OCI-LY3 (cell line): Measurements from ENCODE around the gene FOXI3.

Source experiments
- EZH2phosphoT487 ChIP-seq: fragments of 200-600 bp; shearing (Covaris generic); IDR thresholded peaks from 2 replicates; pipeline ENCODE4 v1.6.1; 2018; ENCODE audit warnings: antibody characterized with exemption, mixed run types, low read depth
- TF ChIP-seq, protein P1 (sequence below): fragments of 200-600, 300-600 bp; sonication (generic); IDR thresholded peaks from 2 replicates; pipeline ENCODE4 v1.5.1; 2014; ENCODE audit warnings: antibody characterized with exemption, low read length, low read depth

DNA sequence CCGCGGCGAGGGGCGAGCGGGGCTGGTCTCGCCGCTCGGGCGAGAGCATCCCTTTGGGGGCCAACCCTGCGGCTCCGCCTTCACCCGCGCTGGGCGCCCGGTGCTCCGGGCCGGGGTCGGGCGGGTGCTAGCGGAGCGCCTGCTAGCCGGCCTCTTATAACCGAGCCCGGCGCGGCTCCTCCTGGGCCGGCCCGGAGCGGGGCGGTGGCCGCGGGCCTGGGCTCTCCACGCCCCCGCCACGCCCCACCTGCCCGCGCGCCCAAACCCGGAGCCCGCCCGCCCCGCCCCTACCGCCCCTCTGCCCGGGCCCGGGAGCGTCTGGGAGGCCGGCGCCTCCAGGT is at the start of gene FOXI3:
- TF ChIP-seq, protein P1, sequence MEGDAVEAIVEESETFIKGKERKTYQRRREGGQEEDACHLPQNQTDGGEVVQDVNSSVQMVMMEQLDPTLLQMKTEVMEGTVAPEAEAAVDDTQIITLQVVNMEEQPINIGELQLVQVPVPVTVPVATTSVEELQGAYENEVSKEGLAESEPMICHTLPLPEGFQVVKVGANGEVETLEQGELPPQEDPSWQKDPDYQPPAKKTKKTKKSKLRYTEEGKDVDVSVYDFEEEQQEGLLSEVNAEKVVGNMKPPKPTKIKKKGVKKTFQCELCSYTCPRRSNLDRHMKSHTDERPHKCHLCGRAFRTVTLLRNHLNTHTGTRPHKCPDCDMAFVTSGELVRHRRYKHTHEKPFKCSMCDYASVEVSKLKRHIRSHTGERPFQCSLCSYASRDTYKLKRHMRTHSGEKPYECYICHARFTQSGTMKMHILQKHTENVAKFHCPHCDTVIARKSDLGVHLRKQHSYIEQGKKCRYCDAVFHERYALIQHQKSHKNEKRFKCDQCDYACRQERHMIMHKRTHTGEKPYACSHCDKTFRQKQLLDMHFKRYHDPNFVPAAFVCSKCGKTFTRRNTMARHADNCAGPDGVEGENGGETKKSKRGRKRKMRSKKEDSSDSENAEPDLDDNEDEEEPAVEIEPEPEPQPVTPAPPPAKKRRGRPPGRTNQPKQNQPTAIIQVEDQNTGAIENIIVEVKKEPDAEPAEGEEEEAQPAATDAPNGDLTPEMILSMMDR, result no peak
- no peak for TF ChIP-seq EZH2phosphoT487
